Measurements from ENCODE around the gene SLIT3.

- TF ChIP-seq CTCF (IDR thresholded peaks at IDR 0.05) (no peak), EP300 (IDR thresholded peaks at IDR 0.05) (no peak), POLR2A (IDR thresholded peaks at IDR 0.05) (no peak)
Measured at GRCh38 chr5:168720575-168720974, 580.4 kb downstream of the SLIT3 start.

Measured in suprapubic skin (tissue), 3 donors.